Endothelial cell of umbilical vein (primary cell): ENCODE results near the gene GREB1. TPM values are rescaled to one million over a fixed set of nuclear protein-coding genes. Genes with fewer than 3 reads are reported as not detected.

ENCODE experiments used
- BruUV-seq: library from RNA; stranded (reverse); fragments of 400-500 nt; replicated peaks from 2 replicates; lab custom pipeline; 2021; lab: Mats Ljungman, UMichigan
- CTCF ChIA-PET: fragments of 300-600, 350-600 bp; sonication (Branson Sonifier 250); formaldehyde crosslinking; loops from one replicate; lab custom pipeline; 2021; ENCODE audit warnings: antibody characterized with exemption, inconsistent platforms; lab: Charles Lee
- POLR2A ChIA-PET: fragments of 300-600, 350-600 bp; sonication (Branson Sonifier 250); formaldehyde crosslinking; loops from one replicate; lab custom pipeline; 2021; ENCODE audit warnings: antibody characterized with exemption, inconsistent platforms; lab: Charles Lee
- DNase-seq: peaks from one replicate; pipeline ENCODE4 v3.0.0-alpha.2; 2011; ENCODE audit warnings: low read depth, low spot score
- FAIRE-seq: peaks from 2 replicates; lab custom pipeline; 2011; peaks lifted over from hg19 to GRCh38; lab: Jason Lieb, UNC
- H2AFZ ChIP-seq: 2 replicates; pipeline ENCODE4 v1.6.0; 2012; ENCODE audit warnings: low read depth, low read length, control low read depth, inconsistent platforms
- H3K27ac ChIP-seq: 2 replicates; pipeline ENCODE4 v1.5.1; 2011; ENCODE audit warnings: low read depth, mild to moderate bottlenecking, control low read depth, low read length, moderate library complexity; ENCODE audit not compliant: insufficient read depth
- H3K27me3 ChIP-seq, 2 experiments: 2 replicates each; pipeline versions ENCODE4 v1.6.0 to v1.6.1; 2011; ENCODE audit warnings: low read length in 2 of 2, mixed read lengths in 1 of 2; ENCODE audit not compliant: control insufficient read depth in 2 of 2, insufficient read depth in 2 of 2
- H3K36me3 ChIP-seq, 2 experiments: 2 replicates in 1 of 2; 3 replicates in 1 of 2; pipeline ENCODE4 v1.5.1; 2011; ENCODE audit warnings: low read length in 2 of 2, mild to moderate bottlenecking in 1 of 2, moderate library complexity in 1 of 2; ENCODE audit not compliant: control insufficient read depth in 2 of 2, insufficient read depth in 2 of 2; ENCODE audit errors: extremely low read depth in 1 of 2
- H3K4me1 ChIP-seq: 3 replicates; pipeline ENCODE4 v1.5.1; 2011; ENCODE audit warnings: mild to moderate bottlenecking, low read length; ENCODE audit not compliant: control insufficient read depth, insufficient read depth; ENCODE audit errors: extremely low read depth
- H3K4me2 ChIP-seq: 2 replicates; pipeline ENCODE4 v1.6.1; 2011; ENCODE audit warnings: low read length, control low read depth, mixed read lengths; ENCODE audit not compliant: insufficient read depth
- H3K4me3 ChIP-seq, 3 experiments: fragments of 200-600 bp in 1 of 3; sonication (generic), shearing (Covaris generic) in 1 of 3; replicated peaks in 1 of 3; 2 replicates each; pipeline ENCODE4 v1.5.1; 2011 to 2016; ENCODE audit warnings: control low read depth in 3 of 3, low read length in 3 of 3, mild to moderate bottlenecking in 2 of 3, inconsistent platforms in 1 of 3, low read depth in 1 of 3, moderate library complexity in 1 of 3; ENCODE audit not compliant: insufficient read depth in 1 of 3
- H3K79me2 ChIP-seq: 2 replicates; pipeline ENCODE4 v1.6.0; 2012; ENCODE audit warnings: low read length, inconsistent platforms; ENCODE audit not compliant: control insufficient read depth, insufficient read depth
- H3K9ac ChIP-seq: replicated peaks from 2 replicates; pipeline ENCODE3; 2011; ENCODE audit warnings: low read length, control low read depth; ENCODE audit not compliant: insufficient read depth; ENCODE audit errors: extremely low read depth
- H3K9me1 ChIP-seq: replicated peaks from 3 replicates; pipeline ENCODE4 v1.6.0; 2011; ENCODE audit warnings: mild to moderate bottlenecking, low read length; ENCODE audit not compliant: control insufficient read depth, insufficient read depth; ENCODE audit errors: extremely low read depth
- H3K9me3 ChIP-seq: replicated peaks from 2 replicates; pipeline ENCODE4 v1.5.1; 2012; ENCODE audit warnings: low read length, inconsistent platforms; ENCODE audit not compliant: control insufficient read depth, insufficient read depth
- H4K20me1 ChIP-seq: replicated peaks from 2 replicates; pipeline ENCODE3; 2011; ENCODE audit warnings: mild to moderate bottlenecking, low read length; ENCODE audit not compliant: control insufficient read depth, insufficient read depth; ENCODE audit errors: extremely low read depth
- EZH2 ChIP-seq: IDR thresholded peaks from 2 replicates; pipeline ENCODE4 v1.6.1; 2012; ENCODE audit warnings: borderline replicate concordance, low read depth, mild to moderate bottlenecking, moderate library complexity, low read length, inconsistent platforms; ENCODE audit not compliant: severe bottlenecking
- FOS ChIP-seq: IDR thresholded peaks from 2 replicates; pipeline ENCODE4 v1.6.1; 2011; ENCODE audit warnings: mild to moderate bottlenecking, low read length, moderate library complexity, borderline replicate concordance; ENCODE audit not compliant: insufficient read depth
- GATA2 ChIP-seq: IDR thresholded peaks from 2 replicates; pipeline ENCODE4 v1.7.0; 2011; ENCODE audit warnings: low read depth, mild to moderate bottlenecking, moderate library complexity, mixed read lengths, low read length; ENCODE audit not compliant: insufficient read length, insufficient read depth
- JUN ChIP-seq: IDR thresholded peaks from 2 replicates; pipeline ENCODE4 v1.6.1; 2011; ENCODE audit warnings: borderline replicate concordance, low read depth; ENCODE audit not compliant: insufficient read length, insufficient read depth
- MYC ChIP-seq: IDR thresholded peaks from one replicate; pipeline ENCODE4 v1.6.1; 2011; ENCODE audit warnings: mild to moderate bottlenecking, low read depth, low read length
- POLR2A ChIP-seq: IDR thresholded peaks from 2 replicates; pipeline ENCODE4 v1.6.1; 2012; ENCODE audit warnings: low read depth, mild to moderate bottlenecking, control low read depth, low read length
- POLR2AphosphoS5 ChIP-seq: IDR thresholded peaks from 2 replicates; pipeline ENCODE4 v1.6.1; 2012; ENCODE audit warnings: low read depth, mild to moderate bottlenecking, control low read depth, low read length, moderate library complexity; ENCODE audit not compliant: insufficient read depth
- dilution Hi-C: fragments of 300-500 bp; cut with MboI; formaldehyde crosslinking; loops from one replicate; pipeline ENCODE4 v1.15.0; 2019; ENCODE audit warnings: low sequenced_read_pairs; ENCODE audit not compliant: extremely low pct_ligation_motif_present
- intact Hi-C: fragments of 100-400 bp; cut with micrococcal nuclease; formaldehyde crosslinking; loops from one replicate; pipeline ENCODE4 v1.10.0; 2022
- polyA plus RNA-seq, 4 experiments: library from polyadenylated mRNA; depleted of rRNA in 3 of 4; stranded (reverse) in 3 of 4; unstranded in 1 of 4; fragments of >200 nt; gene quantifications; 2 replicates each; pipeline versions ENCODE4 v1.2.1 to v1.2.3, GENCODE V29; 2011 to 2012; ENCODE audit warnings: missing spikeins in 1 of 4
- total RNA-seq: library from RNA; stranded (reverse); gene quantifications from 2 replicates; pipeline ENCODE4 v1.2.3, GENCODE V29; 2021
- TF ChIP-seq, protein P1 (sequence below): IDR thresholded peaks from 2 replicates; pipeline ENCODE4 v1.6.1; 2011; ENCODE audit not compliant: insufficient read depth, insufficient read length
- TF ChIP-seq, protein P2 (sequence below), 2 donors: IDR thresholded peaks; 1 replicate in 1 of 2; 2 replicates in 1 of 2; pipeline ENCODE4 v1.5.1; 2011; ENCODE audit warnings: low read length in 2 of 2, mild to moderate bottlenecking in 2 of 2, moderate library complexity in 2 of 2, control low read depth in 1 of 2, inconsistent platforms in 1 of 2, low read depth in 1 of 2; ENCODE audit not compliant: insufficient read depth in 1 of 2; ENCODE audit errors: extremely low read depth in 1 of 2

GREB1 gene
- total and polyA plus RNA-seq, 2 donors (not counting 3 experiments of a cell fraction or from before 2014, with no cell fraction given) = 0.17 to 0.58 TPM

DNA sequence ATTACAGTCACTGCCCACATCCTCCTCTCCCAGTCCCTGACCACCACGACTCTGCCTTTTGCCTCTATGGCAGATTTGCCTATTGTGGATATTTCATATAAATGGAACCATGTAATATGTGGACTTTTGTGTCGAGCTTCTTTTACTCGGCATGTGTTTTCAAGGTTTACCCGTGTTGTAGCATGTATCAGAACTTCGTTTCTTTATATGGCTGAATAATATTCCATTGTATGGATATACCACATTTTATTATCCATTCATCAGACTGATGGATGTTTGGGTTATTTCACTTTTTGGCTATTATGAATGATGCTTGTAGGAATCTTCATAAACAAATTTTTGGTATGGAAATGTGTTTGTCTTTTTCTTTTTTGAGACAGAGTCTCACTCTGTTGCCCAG, 43.7 kb upstream of the GREB1 start:
- dilution Hi-C loops (no loop called here), intact Hi-C loops (no loop called here)
- Histone ChIP-seq H3K9me1 (no peaks in the 10 kb centered on the region), H3K9me3 (no peaks in the 10 kb centered on the region), H3K27me3 (peaks cover 5 to 7% of the 10 kb centered on the region in 2 experiments), H3K4me1 (no peaks in the 10 kb centered on the region), H3K9ac (no peak overlapping the region), H2AFZ (no peak overlapping the region), H4K20me1 (no peaks in the 10 kb centered on the region), H3K27ac (no peak overlapping the region), H3K36me3 (no peaks in the 10 kb centered on the region), H3K4me2 (no peak overlapping the region), H3K4me3 (no peak overlapping the region), H3K79me2 (no peaks in the 10 kb centered on the region)
- ChIA-PET CTCF (interaction anchor here (1.0 kb wide), 1 partner anchor 94 kb away, joined by 3 read pairs; no protein-coding TSS in a partner anchor), POLR2A (no interaction called here)
- TF ChIP-seq EZH2 (no peak), JUN (no peak), FOS (no peak), GATA2 (no peak), POLR2A (no peak), MYC (no peak), POLR2AphosphoS5 (no peak)
- TF ChIP-seq, protein P1, sequence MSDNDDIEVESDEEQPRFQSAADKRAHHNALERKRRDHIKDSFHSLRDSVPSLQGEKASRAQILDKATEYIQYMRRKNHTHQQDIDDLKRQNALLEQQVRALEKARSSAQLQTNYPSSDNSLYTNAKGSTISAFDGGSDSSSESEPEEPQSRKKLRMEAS = no peak
- TF ChIP-seq, protein P2, sequence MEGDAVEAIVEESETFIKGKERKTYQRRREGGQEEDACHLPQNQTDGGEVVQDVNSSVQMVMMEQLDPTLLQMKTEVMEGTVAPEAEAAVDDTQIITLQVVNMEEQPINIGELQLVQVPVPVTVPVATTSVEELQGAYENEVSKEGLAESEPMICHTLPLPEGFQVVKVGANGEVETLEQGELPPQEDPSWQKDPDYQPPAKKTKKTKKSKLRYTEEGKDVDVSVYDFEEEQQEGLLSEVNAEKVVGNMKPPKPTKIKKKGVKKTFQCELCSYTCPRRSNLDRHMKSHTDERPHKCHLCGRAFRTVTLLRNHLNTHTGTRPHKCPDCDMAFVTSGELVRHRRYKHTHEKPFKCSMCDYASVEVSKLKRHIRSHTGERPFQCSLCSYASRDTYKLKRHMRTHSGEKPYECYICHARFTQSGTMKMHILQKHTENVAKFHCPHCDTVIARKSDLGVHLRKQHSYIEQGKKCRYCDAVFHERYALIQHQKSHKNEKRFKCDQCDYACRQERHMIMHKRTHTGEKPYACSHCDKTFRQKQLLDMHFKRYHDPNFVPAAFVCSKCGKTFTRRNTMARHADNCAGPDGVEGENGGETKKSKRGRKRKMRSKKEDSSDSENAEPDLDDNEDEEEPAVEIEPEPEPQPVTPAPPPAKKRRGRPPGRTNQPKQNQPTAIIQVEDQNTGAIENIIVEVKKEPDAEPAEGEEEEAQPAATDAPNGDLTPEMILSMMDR (IDR thresholded peaks at IDR 0.05; ENCODE audit: extremely low read depth in 1 of 2, insufficient read depth in 1 of 2, low read depth in 1 of 2, low read length in 2 of 2) = no peak
- no peak for DNase-seq
- no peak for FAIRE-seq
- no TSS peak for BruUV-seq
